H9 (cell line): ENCODE results near the gene LDB3. TPM values are rescaled to one million over a fixed set of nuclear protein-coding genes. Genes with fewer than 3 reads are reported as not detected.

Source experiments
- DNase-seq: peaks from one replicate; pipeline ENCODE4 v3.0.0-alpha.2; 2017
- H2AFZ ChIP-seq: one replicate; pipeline ENCODE4 v1.6.1; 2013; ENCODE audit warnings: mild to moderate bottlenecking, low read length, control low read depth, moderate library complexity
- H2AK5ac ChIP-seq: 2 replicates; pipeline ENCODE4 v1.6.1; 2013; ENCODE audit warnings: low read length, control low read depth, mixed read lengths; ENCODE audit not compliant: insufficient read length
- H2BK120ac ChIP-seq: one replicate; pipeline ENCODE4 v1.6.1; 2013; ENCODE audit warnings: low read depth, mild to moderate bottlenecking, low read length, control low read depth, inconsistent platforms; ENCODE audit not compliant: poor library complexity, severe bottlenecking
- H2BK12ac ChIP-seq: 2 replicates; pipeline ENCODE4 v1.6.1; 2013; ENCODE audit warnings: low read length, control low read depth, mixed read lengths, low read depth; ENCODE audit not compliant: insufficient read length
- H2BK15ac ChIP-seq: 2 replicates; pipeline ENCODE4 v1.6.1; 2013; ENCODE audit warnings: low read depth, low read length, control low read depth
- H2BK20ac ChIP-seq: one replicate; pipeline ENCODE4 v1.6.1; 2013; ENCODE audit warnings: low read depth, mild to moderate bottlenecking, low read length, control low read depth, inconsistent platforms; ENCODE audit not compliant: poor library complexity, severe bottlenecking
- H2BK5ac ChIP-seq: 2 replicates; pipeline ENCODE4 v1.6.1; 2013; ENCODE audit warnings: low read length, control low read depth, mixed read lengths; ENCODE audit not compliant: insufficient read length
- H3K14ac ChIP-seq: 2 replicates; pipeline ENCODE4 v1.6.1; 2013; ENCODE audit warnings: low read length, control low read depth; ENCODE audit not compliant: insufficient read depth
- H3K18ac ChIP-seq: 2 replicates; pipeline ENCODE4 v1.6.1; 2013; ENCODE audit warnings: low read depth, mild to moderate bottlenecking, mixed read lengths, low read length, control low read depth; ENCODE audit not compliant: insufficient read length
- H3K23ac ChIP-seq: 2 replicates; pipeline ENCODE4 v1.6.1; 2013; ENCODE audit warnings: low read length, control low read depth, mixed read lengths, low read depth; ENCODE audit not compliant: insufficient read length
- H3K23me2 ChIP-seq: 2 replicates; pipeline ENCODE4 v1.6.1; 2013; ENCODE audit warnings: low read depth, mild to moderate bottlenecking, mixed read lengths, low read length, control low read depth; ENCODE audit not compliant: insufficient read length, poor library complexity, severe bottlenecking
- H3K27ac ChIP-seq: 2 replicates; pipeline ENCODE4 v1.5.1; 2013; ENCODE audit warnings: low read length, control low read depth, mixed read lengths, low read depth; ENCODE audit not compliant: insufficient read length
- H3K27me3 ChIP-seq: 2 replicates; pipeline ENCODE4 v1.6.1; 2013; ENCODE audit warnings: low read length, control low read depth, inconsistent platforms; ENCODE audit not compliant: insufficient read depth
- H3K4ac ChIP-seq: 2 replicates; pipeline ENCODE4 v1.6.1; 2013; ENCODE audit warnings: low read depth, mild to moderate bottlenecking, control low read depth, inconsistent platforms, low read length, moderate library complexity
- H3K4me1 ChIP-seq: 2 replicates; pipeline ENCODE4 v1.6.1; 2013; ENCODE audit warnings: low read length, control low read depth, inconsistent platforms; ENCODE audit not compliant: insufficient read depth
- H3K4me2 ChIP-seq: 2 replicates; pipeline ENCODE4 v1.6.1; 2013; ENCODE audit warnings: low read length, control low read depth, mixed read lengths; ENCODE audit not compliant: insufficient read length, insufficient read depth
- H3K56ac ChIP-seq: 2 replicates; pipeline ENCODE4 v1.6.1; 2013; ENCODE audit warnings: low read depth, mild to moderate bottlenecking, mixed read lengths, low read length, control low read depth; ENCODE audit not compliant: insufficient read length
- H3K79me1 ChIP-seq: 2 replicates; pipeline ENCODE4 v1.6.1; 2013; ENCODE audit warnings: low read depth, mild to moderate bottlenecking, moderate library complexity, low read length, control low read depth, inconsistent platforms; ENCODE audit not compliant: insufficient read depth, poor library complexity, severe bottlenecking
- H3K79me2 ChIP-seq: 2 replicates; pipeline ENCODE4 v1.6.1; 2013; ENCODE audit warnings: low read length, control low read depth, inconsistent platforms; ENCODE audit not compliant: insufficient read depth
- H3K9ac ChIP-seq: 2 replicates; pipeline ENCODE4 v1.6.1; 2013; ENCODE audit warnings: low read length, control low read depth, mixed read lengths; ENCODE audit not compliant: insufficient read length; ENCODE audit errors: extremely low read depth
- H3K9me3 ChIP-seq: one replicate; pipeline ENCODE4 v1.6.1; 2013; ENCODE audit warnings: low read depth, low read length, inconsistent platforms; ENCODE audit not compliant: control insufficient read depth
- H3T11ph ChIP-seq: one replicate; pipeline ENCODE4 v1.6.1; 2013; ENCODE audit warnings: mild to moderate bottlenecking, low read length, control low read depth, inconsistent platforms
- H4K20me1 ChIP-seq: one replicate; pipeline ENCODE4 v1.6.1; 2013; ENCODE audit not compliant: control insufficient read depth, insufficient read length, insufficient read depth
- H4K5ac ChIP-seq: 2 replicates; pipeline ENCODE4 v1.6.1; 2013; ENCODE audit warnings: low read depth, mild to moderate bottlenecking, mixed read lengths, low read length, control low read depth; ENCODE audit not compliant: insufficient read length
- H4K8ac ChIP-seq: replicated peaks from 2 replicates; pipeline ENCODE4 v1.6.1; 2013; ENCODE audit warnings: low read length, control low read depth, mixed read lengths, low read depth; ENCODE audit not compliant: insufficient read length
- H4K91ac ChIP-seq: 2 replicates; pipeline ENCODE4 v1.6.1; 2013; ENCODE audit warnings: low read depth, mild to moderate bottlenecking, moderate library complexity, mixed read lengths, low read length, control low read depth; ENCODE audit not compliant: insufficient read length
- H3K27ac Mint-ChIP-seq, 3 experiments: 2 replicates in 2 of 3; 3 replicates in 1 of 3; pipeline ENCODE4 v1.8.0; 2020 to 2021; ENCODE audit warnings: mixed read lengths in 3 of 3, mild to moderate bottlenecking in 1 of 3, moderate library complexity in 1 of 3
- H3K27me3 Mint-ChIP-seq: 2 replicates; pipeline ENCODE4 v1.8.0; 2021; ENCODE audit warnings: low read depth, mild to moderate bottlenecking, moderate library complexity, mixed read lengths
- H3K36me3 Mint-ChIP-seq, 3 experiments: 2 replicates in 2 of 3; 3 replicates in 1 of 3; pipeline ENCODE4 v1.8.0; 2020 to 2021; ENCODE audit warnings: low read depth in 3 of 3, mixed read lengths in 3 of 3; ENCODE audit not compliant: insufficient read depth in 1 of 3
- H3K4me1 Mint-ChIP-seq, 2 experiments: 2 replicates each; pipeline ENCODE4 v1.8.0; 2020; ENCODE audit warnings: mixed read lengths in 2 of 2
- H3K4me3 Mint-ChIP-seq, 2 experiments: 2 replicates in 1 of 2; 3 replicates in 1 of 2; pipeline ENCODE4 v1.8.0; 2020 to 2021; ENCODE audit warnings: mild to moderate bottlenecking in 2 of 2, mixed read lengths in 2 of 2, moderate library complexity in 1 of 2
- H3K9me3 Mint-ChIP-seq, 2 experiments: 2 replicates in 1 of 2; 3 replicates in 1 of 2; pipeline ENCODE4 v1.8.0; 2020; ENCODE audit warnings: mild to moderate bottlenecking in 2 of 2, mixed read lengths in 2 of 2, moderate library complexity in 1 of 2
- CTCF ChIP-seq: fragments of 200-600 bp; sonication (generic); conservative IDR thresholded peaks from 3 replicates; pipeline ENCODE4 v1.8.0; 2021; ENCODE audit warnings: antibody characterized with exemption, mild to moderate bottlenecking
- WGBS: extraction: QIAGEN DNeasy Blood & Tissue Kit; methylation state at CpG from one replicate; pipeline ENCODE4 v1.1.7; 2013; ENCODE audit warnings: missing lambda C conversion rate, low lambda C conversion rate, mixed read lengths; ENCODE audit not compliant: insufficient read length; ENCODE audit errors: extremely low coverage; 5-methylcytosine and 5-hydroxymethylcytosine counted together
- total RNA-seq: library from RNA; stranded (reverse); gene quantifications from 2 replicates; pipeline ENCODE4 v1.2.1, GENCODE V29; 2021

The LDB3 gene
- total RNA-seq, 1 experiment from 2014 or later, result 0.17 TPM

GRCh38 chr10:86632951-86633350 lies 35.4 kb upstream of the LDB3 start:
- WGBS, result no CpG with 5 or more reads among the region's 5 CpGs
- Histone ChIP-seq H3K23ac (no peak overlapping the region), H2AFZ (no peak overlapping the region), H4K91ac (no peak overlapping the region), H3K27ac (no peak overlapping the region), H3K23me2 (peaks cover 4% of the 10 kb centered on the region), H3K56ac (no peak overlapping the region), H2BK120ac (no peak overlapping the region), H2BK5ac (no peak overlapping the region), H4K8ac (no peak overlapping the region), H3T11ph (no peak overlapping the region), H4K5ac (no peak overlapping the region), H3K4me1 (no peaks in the 10 kb centered on the region; the same call in 1 of the 2 replicates), H3K4me2 (peak overlapping the region; percentile 45), H3K79me2 (no peaks in the 10 kb centered on the region), H3K9ac (no peak overlapping the region), H3K79me1 (no peaks in the 10 kb centered on the region), H3K27me3 (peaks cover 2% of the 10 kb centered on the region; the same call in 1 of the 2 replicates), H4K20me1 (no peaks in the 10 kb centered on the region), H2AK5ac (no peak overlapping the region), H3K4ac (no peak overlapping the region), H3K18ac (no peak overlapping the region), H2BK15ac (no peak overlapping the region), H3K9me3 (no peaks in the 10 kb centered on the region), H2BK12ac (no peak overlapping the region), H3K14ac (no peak overlapping the region), H2BK20ac (no peak overlapping the region)
- H3K4me3 Mint-ChIP-seq, result peak overlapping the region in 1 of 2 experiments; percentile 46; a peak in 1 of 5 replicates
- H3K27me3 Mint-ChIP-seq, result peaks cover 42% of the 10 kb centered on the region
- H3K36me3 Mint-ChIP-seq, result no peaks in the 10 kb centered on the region
- DNase-seq, result no peak
- no peak for TF ChIP-seq CTCF
- no peaks in the 10 kb centered on the region for H3K9me3 Mint-ChIP-seq
- H3K27ac Mint-ChIP-seq, result no peak overlapping the region
- H3K4me1 Mint-ChIP-seq, result peaks cover 4 to 14% of the 10 kb centered on the region in 2 experiments; a peak in 3 of 4 replicates
